Retinal pigment epithelial cell (primary cell): ENCODE data around the gene TXNL1.

Source experiments
- DNase-seq: peaks from one replicate; pipeline ENCODE4 v3.0.0-alpha.2; 2010; ENCODE audit warnings: low read depth
- H3K4me3 ChIP-seq: 2 replicates; pipeline ENCODE4 v1.5.1; 2011; ENCODE audit warnings: mild to moderate bottlenecking, low read length, control low read depth, moderate library complexity
- CTCF ChIP-seq: conservative IDR thresholded peaks from 2 replicates; pipeline ENCODE4 v1.5.1; 2011; ENCODE audit warnings: low read depth, low read length, control low read depth, inconsistent platforms

Gene TXNL1

DNA sequence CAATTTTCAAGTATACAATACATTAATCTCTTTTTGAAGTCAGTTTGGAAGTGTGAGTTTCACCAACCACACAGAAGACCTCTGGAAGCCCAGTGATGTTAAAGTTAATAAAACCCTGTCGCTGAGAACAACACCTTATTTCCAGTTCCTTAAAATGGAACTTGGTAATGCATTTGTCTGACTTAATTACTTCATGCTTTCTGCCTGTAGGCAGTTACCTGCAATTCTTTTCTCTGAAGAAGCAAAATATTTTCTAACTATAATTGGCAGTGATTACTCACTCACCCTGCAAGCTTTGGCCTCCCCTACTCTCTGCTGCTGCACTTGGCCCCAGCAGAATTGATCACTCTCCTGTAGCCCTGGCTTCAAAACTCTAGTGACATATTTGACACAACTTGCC lies 81.5 kb downstream of the TXNL1 start:
- no peak for TF ChIP-seq CTCF
- no peak overlapping the region for H3K4me3 ChIP-seq
- no peak for DNase-seq

- no peak overlapping the region for H3K4me3 ChIP-seq
- no peak for DNase-seq
- TF ChIP-seq CTCF: no peak
Measured at GRCh38 chr18:56550121-56550520, 88.3 kb downstream of the TXNL1 start.
